GM04503 (cell line): Measurements from ENCODE around the gene ARL11.

Source experiments
- DNase-seq: peaks from one replicate; pipeline ENCODE4 v3.0.0-alpha.2; 2012; ENCODE audit warnings: low read depth

ARL11 gene

GRCh38 chr13:49649244-49649962 is 21.1 kb downstream of the ARL11 start:
- DNase-seq, result no peak

GRCh38 chr13:49649963-49650312 is 21.6 kb downstream of the ARL11 start:
- no peak for DNase-seq

GRCh38 chr13:49651570-49652354 is 23.5 kb downstream of the ARL11 start:
- DNase-seq, result no peak

- DNase-seq, result no peak
Measured at GRCh38 chr13:49652355-49653305, 24.3 kb downstream of the ARL11 start.

- no peak for DNase-seq
Measured at GRCh38 chr13:49653478-49653877, 25.2 kb downstream of the ARL11 start.

GRCh38 chr13:49654011-49654410 is 25.7 kb downstream of the ARL11 start:
- DNase-seq, result no peak

GRCh38 chr13:49655906-49656305 is 27.6 kb downstream of the ARL11 start:
- DNase-seq, result no peak

GRCh38 chr13:49657241-49657641 is 28.9 kb downstream of the ARL11 start:
- no peak for DNase-seq

GRCh38 chr13:49664606-49665005 is 36.3 kb downstream of the ARL11 start:
- DNase-seq, result no peak

GRCh38 chr13:49667773-49668172 is 39.5 kb downstream of the ARL11 start:
- no peak for DNase-seq

- no peak for DNase-seq
Measured at GRCh38 chr13:49669735-49670309, 41.5 kb downstream of the ARL11 start.

- DNase-seq, result no peak
Measured at GRCh38 chr13:49670828-49671227, 42.5 kb downstream of the ARL11 start.

- DNase-seq, result no peak
Measured at GRCh38 chr13:49676581-49677298, 48.4 kb downstream of the ARL11 start.

- no peak for DNase-seq
Measured at GRCh38 chr13:49678191-49678914, 50.0 kb downstream of the ARL11 start.

GRCh38 chr13:49679246-49679645 is 50.9 kb downstream of the ARL11 start:
- DNase-seq, result no peak

- DNase-seq, result peak; percentile 54
Measured at GRCh38 chr13:49681842-49682435, 53.6 kb downstream of the ARL11 start.
